ENCODE results near the gene ZMIZ2. TPM values are rescaled to one million over a fixed set of nuclear protein-coding genes. Genes with fewer than 3 reads are reported as not detected.

ZMIZ2 gene
- total RNA-seq, 2 donors from 2014 or later = 30.9 to 50.4 TPM

DNA sequence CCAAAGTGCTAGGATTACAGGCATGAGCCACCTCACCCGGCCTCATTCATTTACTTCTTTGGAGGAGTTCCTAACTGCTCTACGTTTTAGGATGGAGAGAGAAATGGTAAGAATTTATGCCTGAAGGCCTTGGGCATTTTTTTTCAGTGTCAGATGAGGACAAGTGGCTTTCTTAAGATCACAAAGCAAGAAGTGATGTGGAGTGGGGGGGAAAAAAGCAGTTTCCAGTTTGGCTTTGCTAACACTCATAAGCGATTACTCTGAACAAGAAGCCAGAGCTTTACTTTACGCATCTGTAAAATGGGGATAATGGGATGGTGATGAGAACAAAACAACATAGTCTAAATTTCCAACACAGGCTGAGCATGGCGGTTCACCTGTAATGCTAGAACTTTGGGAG, 45.3 kb downstream of the ZMIZ2 start:
- Histone ChIP-seq H3K36me3 (replicated peaks in 1 of 2; ENCODE audit: insufficient read depth in 1 of 2, low read depth in 2 of 2) (no peaks in the 10 kb centered on the region), H3K4me3 (no peak overlapping the region), H3K4me1 (peaks cover 10% of the 10 kb centered on the region), H3K9me3 (no peaks in the 10 kb centered on the region), H3K27ac (no peak overlapping the region), H3K27me3 (no peaks in the 10 kb centered on the region)
- DNase-seq (no peak), ATAC-seq (no peak)
- 80 to 84% methylated on average over 5 of the region's 5 CpGs for whole genome bisulfite sequencing, 2 donors
- no peak for TF ChIP-seq POLR2A (IDR thresholded peaks at IDR 0.05)
- TF ChIP-seq, protein P1, sequence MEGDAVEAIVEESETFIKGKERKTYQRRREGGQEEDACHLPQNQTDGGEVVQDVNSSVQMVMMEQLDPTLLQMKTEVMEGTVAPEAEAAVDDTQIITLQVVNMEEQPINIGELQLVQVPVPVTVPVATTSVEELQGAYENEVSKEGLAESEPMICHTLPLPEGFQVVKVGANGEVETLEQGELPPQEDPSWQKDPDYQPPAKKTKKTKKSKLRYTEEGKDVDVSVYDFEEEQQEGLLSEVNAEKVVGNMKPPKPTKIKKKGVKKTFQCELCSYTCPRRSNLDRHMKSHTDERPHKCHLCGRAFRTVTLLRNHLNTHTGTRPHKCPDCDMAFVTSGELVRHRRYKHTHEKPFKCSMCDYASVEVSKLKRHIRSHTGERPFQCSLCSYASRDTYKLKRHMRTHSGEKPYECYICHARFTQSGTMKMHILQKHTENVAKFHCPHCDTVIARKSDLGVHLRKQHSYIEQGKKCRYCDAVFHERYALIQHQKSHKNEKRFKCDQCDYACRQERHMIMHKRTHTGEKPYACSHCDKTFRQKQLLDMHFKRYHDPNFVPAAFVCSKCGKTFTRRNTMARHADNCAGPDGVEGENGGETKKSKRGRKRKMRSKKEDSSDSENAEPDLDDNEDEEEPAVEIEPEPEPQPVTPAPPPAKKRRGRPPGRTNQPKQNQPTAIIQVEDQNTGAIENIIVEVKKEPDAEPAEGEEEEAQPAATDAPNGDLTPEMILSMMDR (IDR thresholded peaks at IDR 0.05) = no peak
- intact Hi-C loops (cut with DNase I) = no loop called here

- Histone ChIP-seq H3K27me3 (no peaks in the 10 kb centered on the region), H3K27ac (no peak overlapping the region), H3K4me1 (peaks cover 12% of the 10 kb centered on the region), H3K9me3 (no peaks in the 10 kb centered on the region), H3K4me3 (no peak overlapping the region), H3K36me3 (replicated peaks in 1 of 2; ENCODE audit: insufficient read depth in 1 of 2, low read depth in 2 of 2) (no peaks in the 10 kb centered on the region)
- intact Hi-C loops (cut with DNase I) = no loop called here
- TF ChIP-seq, protein P1 (IDR thresholded peaks at IDR 0.05) = no peak
- TF ChIP-seq POLR2A (IDR thresholded peaks at IDR 0.05) = no peak
- no peak for DNase-seq
- ATAC-seq = no peak
- WGBS, 2 donors = 33 to 46% methylated on average over 2 to 3 of the region's 3 CpGs
These were observed 45.7 kb downstream of the ZMIZ2 start for GRCh38 chr7:44794331-44794730.

DNA sequence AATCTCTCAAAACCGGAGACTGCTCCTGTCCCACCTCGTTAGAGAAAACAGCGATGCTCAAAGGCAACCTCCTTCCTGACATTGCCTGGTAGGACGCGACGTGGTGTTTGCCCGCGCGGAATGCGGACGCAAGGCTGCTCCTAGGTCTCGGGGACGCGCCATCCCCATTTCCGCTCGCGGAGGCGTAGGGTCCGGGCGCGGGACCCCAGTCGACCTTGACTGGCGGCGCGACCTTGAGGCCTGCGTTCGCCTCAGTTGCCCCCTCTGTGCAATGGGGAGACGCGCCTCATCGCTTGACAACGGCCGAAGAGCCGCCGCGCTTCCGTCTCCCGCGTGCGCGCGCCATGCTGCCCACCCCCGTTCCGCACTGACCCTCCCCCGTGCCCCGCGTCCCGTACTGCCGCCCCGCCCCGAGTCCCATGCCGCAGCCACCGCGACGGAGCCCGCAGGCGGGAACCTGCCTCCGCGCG, 47.4 kb downstream of the ZMIZ2 start:
- Histone ChIP-seq H3K27ac (peak overlapping the region; percentile 100), H3K4me3 (peak overlapping the region; percentile 51 to 76), H3K36me3 (replicated peaks in 1 of 2; ENCODE audit: insufficient read depth in 1 of 2, low read depth in 2 of 2) (peaks cover 6 to 9% of the 10 kb centered on the region in 2 donors), H3K9me3 (no peaks in the 10 kb centered on the region), H3K27me3 (no peaks in the 10 kb centered on the region), H3K4me1 (peaks cover 19% of the 10 kb centered on the region)
- ATAC-seq (peak; percentile 19), DNase-seq (peak in 1 of 4 donors; percentile 55)
- intact Hi-C loops (cut with DNase I) = no loop called here
- TF ChIP-seq, protein P1 (IDR thresholded peaks at IDR 0.05) = no peak
- no peak for TF ChIP-seq POLR2A (IDR thresholded peaks at IDR 0.05)
- 0% methylated on average over 3 to 51 of the region's 59 CpGs for WGBS, 2 donors

- peak; percentile 93 for ATAC-seq
- H3K27me3 ChIP-seq = no peaks in the 10 kb centered on the region
- peak within 1 kb of the TSS; percentile 100 for H3K27ac ChIP-seq
- intact Hi-C loops (cut with DNase I) = no loop called here
- WGBS, 2 donors = 0% methylated on average over 17 to 94 of the region's 99 CpGs
- no peaks in the 10 kb centered on the region for H3K9me3 ChIP-seq
- peak within 1 kb of the TSS; percentile 51 to 76 for H3K4me3 ChIP-seq
- peaks cover 6 to 14% of the 10 kb centered on the region in 2 donors for H3K36me3 ChIP-seq (replicated peaks in 1 of 2; ENCODE audit: insufficient read depth in 1 of 2, low read depth in 2 of 2)
- TF ChIP-seq POLR2A (IDR thresholded peaks at IDR 0.05) = peak; percentile 94 to 97 (median 96)
- TF ChIP-seq, protein P1 (IDR thresholded peaks at IDR 0.05) = peak in 1 of 7 experiments; percentile 5
- H3K4me1 ChIP-seq = peaks cover 19% of the 10 kb centered on the region
- peak; percentile 99 for DNase-seq
These were observed 48.1 kb downstream of the ZMIZ2 start, which contains the start of gene PPIA for GRCh38 chr7:44796504-44797328. Gene PPIA, plus strand, starts transcription at chr7:44796681. Its CDS starts 44 bp downstream, at chr7:44796725.
